Activated naive CD8-positive, alpha-beta T cell treated with anti-CD3 and anti-CD28 coated beads for 36 hours (primary cell): ENCODE data around the gene DIPK1C. TPM values are rescaled to one million over a fixed set of nuclear protein-coding genes. Genes with fewer than 3 reads are reported as not detected.

Source experiments
- DNase-seq: peaks from one replicate; pipeline ENCODE4 v3.0.0; 2021
- H3K27ac Mint-ChIP-seq: one replicate; pipeline ENCODE4 v1.8.0; 2022; ENCODE audit warnings: mild to moderate bottlenecking, moderate library complexity, mixed read lengths
- H3K27me3 Mint-ChIP-seq: one replicate; pipeline ENCODE4 v1.8.0; 2022; ENCODE audit warnings: mild to moderate bottlenecking, mixed read lengths
- H3K36me3 Mint-ChIP-seq: one replicate; pipeline ENCODE4 v1.8.0; 2021; ENCODE audit warnings: mild to moderate bottlenecking, mixed read lengths
- H3K4me1 Mint-ChIP-seq: one replicate; pipeline ENCODE4 v1.8.0; 2021; ENCODE audit warnings: mixed read lengths
- H3K4me3 Mint-ChIP-seq: one replicate; pipeline ENCODE4 v1.8.0; 2022; ENCODE audit warnings: mild to moderate bottlenecking, moderate library complexity, mixed read lengths
- H3K9me3 Mint-ChIP-seq: one replicate; pipeline ENCODE4 v1.8.0; 2022; ENCODE audit warnings: mixed read lengths
- total RNA-seq, 2 experiments: library from RNA; stranded (reverse); gene quantifications; one replicate each; pipeline ENCODE4 v1.2.3, GENCODE V29; 2021

Gene DIPK1C
- total RNA-seq, 2 experiments from 2014 or later, result not detected

- H3K36me3 Mint-ChIP-seq, result peaks cover 5% of the 10 kb centered on the region
- H3K4me1 Mint-ChIP-seq, result peaks cover 24% of the 10 kb centered on the region
- H3K27ac Mint-ChIP-seq, result no peak overlapping the region
- no peak overlapping the region for H3K4me3 Mint-ChIP-seq
- H3K27me3 Mint-ChIP-seq, result no peaks in the 10 kb centered on the region
- no peak for DNase-seq
- peaks cover 7% of the 10 kb centered on the region for H3K9me3 Mint-ChIP-seq
These were observed 54.2 kb downstream of the DIPK1C start for GRCh38 chr18:74402806-74403433.

- Mint-ChIP-seq H3K27ac (no peak overlapping the region), H3K36me3 (no peaks in the 10 kb centered on the region), H3K4me1 (peaks cover 18% of the 10 kb centered on the region), H3K4me3 (no peak overlapping the region), H3K9me3 (peaks cover 3% of the 10 kb centered on the region), H3K27me3 (no peaks in the 10 kb centered on the region)
- DNase-seq, result no peak
These were observed 56.3 kb downstream of the DIPK1C start for GRCh38 chr18:74400813-74401212.

GRCh38 chr18:74399091-74399887 lies 57.8 kb downstream of the DIPK1C start:
- Mint-ChIP-seq H3K4me1 (peaks cover 19% of the 10 kb centered on the region), H3K36me3 (no peaks in the 10 kb centered on the region), H3K27ac (no peak overlapping the region), H3K4me3 (no peak overlapping the region), H3K27me3 (no peaks in the 10 kb centered on the region), H3K9me3 (no peaks in the 10 kb centered on the region)
- DNase-seq, result no peak

GRCh38 chr18:74397572-74397971 lies 59.5 kb downstream of the DIPK1C start:
- Mint-ChIP-seq H3K27ac (no peak overlapping the region), H3K27me3 (no peaks in the 10 kb centered on the region), H3K4me1 (peaks cover 19% of the 10 kb centered on the region), H3K36me3 (no peaks in the 10 kb centered on the region), H3K9me3 (no peaks in the 10 kb centered on the region), H3K4me3 (no peak overlapping the region)
- no peak for DNase-seq

- peaks cover 19% of the 10 kb centered on the region for H3K4me1 Mint-ChIP-seq
- DNase-seq, result no peak
- no peaks in the 10 kb centered on the region for H3K27me3 Mint-ChIP-seq
- H3K27ac Mint-ChIP-seq, result no peak overlapping the region
- H3K9me3 Mint-ChIP-seq, result no peaks in the 10 kb centered on the region
- no peak overlapping the region for H3K4me3 Mint-ChIP-seq
- H3K36me3 Mint-ChIP-seq, result no peaks in the 10 kb centered on the region
These were observed 60.6 kb downstream of the DIPK1C start for GRCh38 chr18:74396171-74397169.

- Mint-ChIP-seq H3K9me3 (no peaks in the 10 kb centered on the region), H3K27me3 (no peaks in the 10 kb centered on the region), H3K36me3 (no peaks in the 10 kb centered on the region), H3K4me3 (no peak overlapping the region), H3K27ac (no peak overlapping the region), H3K4me1 (peaks cover 25% of the 10 kb centered on the region)
- DNase-seq, result no peak
These were observed 61.4 kb downstream of the DIPK1C start for GRCh38 chr18:74395648-74396154.

- Mint-ChIP-seq H3K4me1 (peaks cover 27% of the 10 kb centered on the region), H3K27me3 (no peaks in the 10 kb centered on the region), H3K4me3 (no peak overlapping the region), H3K36me3 (no peaks in the 10 kb centered on the region), H3K27ac (no peak overlapping the region), H3K9me3 (no peaks in the 10 kb centered on the region)
- DNase-seq, result no peak
These were observed 62.1 kb downstream of the DIPK1C start for GRCh38 chr18:74395006-74395405.

- Mint-ChIP-seq H3K27ac (no peak overlapping the region), H3K9me3 (no peaks in the 10 kb centered on the region), H3K4me3 (no peak overlapping the region), H3K4me1 (peaks cover 22% of the 10 kb centered on the region), H3K27me3 (no peaks in the 10 kb centered on the region), H3K36me3 (no peaks in the 10 kb centered on the region)
- DNase-seq, result no peak
These were observed 64.8 kb downstream of the DIPK1C start for GRCh38 chr18:74392323-74392722.

- Mint-ChIP-seq H3K9me3 (no peaks in the 10 kb centered on the region), H3K4me1 (peaks cover 22% of the 10 kb centered on the region), H3K27ac (no peak overlapping the region), H3K27me3 (no peaks in the 10 kb centered on the region), H3K4me3 (no peak overlapping the region), H3K36me3 (no peaks in the 10 kb centered on the region)
- DNase-seq, result no peak
These were observed 66.2 kb downstream of the DIPK1C start for GRCh38 chr18:74390900-74391299.

GRCh38 chr18:74389991-74390390 lies 67.1 kb downstream of the DIPK1C start:
- Mint-ChIP-seq H3K9me3 (no peaks in the 10 kb centered on the region), H3K4me3 (no peak overlapping the region), H3K27me3 (no peaks in the 10 kb centered on the region), H3K4me1 (peaks cover 22% of the 10 kb centered on the region), H3K27ac (no peak overlapping the region), H3K36me3 (no peaks in the 10 kb centered on the region)
- DNase-seq, result no peak

- Mint-ChIP-seq H3K27me3 (no peaks in the 10 kb centered on the region), H3K4me3 (no peak overlapping the region), H3K9me3 (no peaks in the 10 kb centered on the region), H3K27ac (no peak overlapping the region), H3K4me1 (peaks cover 20% of the 10 kb centered on the region), H3K36me3 (no peaks in the 10 kb centered on the region)
- DNase-seq, result no peak
These were observed 67.8 kb downstream of the DIPK1C start for GRCh38 chr18:74389171-74389927.

- Mint-ChIP-seq H3K36me3 (no peaks in the 10 kb centered on the region), H3K4me1 (peaks cover 20% of the 10 kb centered on the region), H3K27ac (no peak overlapping the region), H3K4me3 (no peak overlapping the region), H3K27me3 (no peaks in the 10 kb centered on the region), H3K9me3 (no peaks in the 10 kb centered on the region)
- DNase-seq, result no peak
These were observed 68.9 kb downstream of the DIPK1C start for GRCh38 chr18:74388227-74388626.

- H3K4me3 Mint-ChIP-seq, result no peak overlapping the region
- no peaks in the 10 kb centered on the region for H3K9me3 Mint-ChIP-seq
- H3K27ac Mint-ChIP-seq, result no peak overlapping the region
- no peaks in the 10 kb centered on the region for H3K36me3 Mint-ChIP-seq
- no peak for DNase-seq
- peaks cover 20% of the 10 kb centered on the region for H3K4me1 Mint-ChIP-seq
- H3K27me3 Mint-ChIP-seq, result no peaks in the 10 kb centered on the region
These were observed 69.7 kb downstream of the DIPK1C start for GRCh38 chr18:74387383-74387782.
